ENCODE data around the gene CYBA.

CYBA gene

GRCh38 chr16:88606148-88606757 is 44.6 kb downstream of the CYBA start:
- no peak for DNase-seq

GRCh38 chr16:88605186-88606147 is 45.4 kb downstream of the CYBA start:
- no peak for DNase-seq

GRCh38 chr16:88602091-88602490 is 48.8 kb downstream of the CYBA start:
- DNase-seq, result no peak

GRCh38 chr16:88601313-88602036 is 49.4 kb downstream of the CYBA start:
- no peak for DNase-seq

GRCh38 chr16:88600539-88600896 is 50.3 kb downstream of the CYBA start:
- DNase-seq, result no peak

GRCh38 chr16:88599825-88600538 is 50.9 kb downstream of the CYBA start:
- DNase-seq, result no peak

GRCh38 chr16:88599092-88599733 is 51.6 kb downstream of the CYBA start:
- DNase-seq, result no peak

GRCh38 chr16:88597856-88598491 is 52.9 kb downstream of the CYBA start:
- no peak for DNase-seq

GRCh38 chr16:88596483-88596882 is 54.4 kb downstream of the CYBA start:
- DNase-seq, result no peak

GRCh38 chr16:88595921-88596320 is 54.9 kb downstream of the CYBA start:
- no peak for DNase-seq

- DNase-seq, result no peak
Measured at GRCh38 chr16:88595101-88595500, 55.8 kb downstream of the CYBA start.

- no peak for DNase-seq
Measured at GRCh38 chr16:88593910-88594309, 56.9 kb downstream of the CYBA start.

- DNase-seq, result no peak
Measured at GRCh38 chr16:88593489-88593888, 57.4 kb downstream of the CYBA start.

All from NCI-H446 (cell line).